Esophagus mucosa (tissue), 1 donor: ENCODE results near the gene ANKRD50. TPM values are rescaled to one million over a fixed set of nuclear protein-coding genes. Genes with fewer than 3 reads are reported as not detected.

ENCODE experiments used
- ATAC-seq: fragments of 200-7000 bp; cut with Tn5 transposase; one replicate; pipeline ENCODE4 v1.9.1; 2020
- total RNA-seq: library from RNA; stranded (reverse); gene quantifications from one replicate; pipeline ENCODE4 v1.2.4, GENCODE V29; 2023
- donor health status: DM: yes; HTN: yes; CAD: no.

ANKRD50 gene
- total RNA-seq, 1 donor from 2014 or later = 12.8 TPM

GRCh38 chr4:124633285-124633941, 79.1 kb downstream of the ANKRD50 start:
- peak; percentile 60 for ATAC-seq

DNA sequence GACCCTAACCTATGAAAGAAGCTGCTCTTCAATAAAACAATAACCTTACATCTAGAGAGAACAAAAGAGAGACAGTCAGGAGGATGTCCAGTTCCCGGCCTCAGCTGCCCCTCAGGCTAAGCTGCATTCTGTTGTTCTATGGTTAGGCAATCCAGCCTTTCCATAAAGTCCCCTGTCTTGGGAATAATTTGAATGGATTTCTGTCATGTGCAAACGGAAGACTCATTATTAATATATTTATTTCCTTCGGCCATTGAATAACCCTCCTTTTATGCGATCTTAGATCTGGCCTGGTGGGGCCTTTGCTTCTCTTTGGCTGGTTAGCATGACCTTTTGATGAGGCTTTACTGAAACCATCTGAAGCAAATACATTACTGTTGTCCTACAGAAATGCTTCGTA, 80.1 kb downstream of the ANKRD50 start:
- no peak for ATAC-seq

DNA sequence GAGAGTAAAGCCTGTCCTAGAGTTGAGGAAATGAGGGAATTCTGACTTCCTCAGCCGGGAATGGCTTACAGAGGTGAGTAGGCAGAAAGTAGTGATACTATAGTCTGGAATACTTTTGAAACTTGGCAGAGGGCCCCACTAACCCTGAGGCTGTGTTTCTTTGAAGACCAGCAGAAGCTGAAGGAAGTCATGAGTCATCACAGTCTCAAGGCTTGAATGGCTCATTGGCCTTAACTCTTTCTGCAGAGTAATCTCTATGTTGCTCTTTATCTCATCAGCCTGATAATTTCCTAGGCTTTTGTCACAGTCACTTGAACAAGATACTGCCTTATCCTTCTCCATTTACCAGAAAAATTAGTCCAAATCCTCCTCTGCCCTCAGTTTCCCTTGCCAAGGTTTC, 80.8 kb downstream of the ANKRD50 start:
- ATAC-seq = peak; percentile 92

DNA sequence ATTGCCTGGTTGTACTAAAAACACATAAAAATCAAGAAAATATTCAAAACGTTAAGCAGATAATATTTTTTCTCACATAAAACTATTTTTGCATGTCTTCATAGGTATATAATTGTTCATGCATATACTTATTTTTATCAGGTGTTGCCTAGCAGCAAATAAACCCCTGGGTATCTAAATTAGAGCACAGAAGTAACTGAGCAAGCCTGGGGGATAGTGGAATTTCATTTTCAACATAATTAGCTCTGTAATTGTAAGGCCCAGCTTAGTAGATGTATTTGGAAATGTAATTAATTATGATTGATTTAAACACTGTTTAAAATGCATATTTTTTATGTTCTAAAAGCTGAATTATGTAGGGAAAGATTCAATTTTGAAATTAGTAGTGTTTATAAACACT, 82.9 kb downstream of the ANKRD50 start:
- ATAC-seq = no peak
